GM10266 (cell line): ENCODE results near the gene KRTAP5-6.

ENCODE experiments used
- DNase-seq: peaks from one replicate; pipeline ENCODE4 v3.0.0; 2012; ENCODE audit errors: extremely low spot score
- CTCF ChIP-seq: IDR thresholded peaks from 2 replicates; pipeline ENCODE4 v1.5.1; 2012; ENCODE audit warnings: mild to moderate bottlenecking, low read depth; ENCODE audit not compliant: control insufficient read depth, insufficient read depth; ENCODE audit errors: missing control alignments

The KRTAP5-6 gene

GRCh38 chr11:1733009-1733715, 36.2 kb downstream of the KRTAP5-6 start:
- DNase-seq: no peak
- no peak for TF ChIP-seq CTCF

GRCh38 chr11:1733716-1734640, 37.0 kb downstream of the KRTAP5-6 start:
- no peak for TF ChIP-seq CTCF
- no peak for DNase-seq

- no peak for DNase-seq
- no peak for TF ChIP-seq CTCF
These were observed 37.7 kb downstream of the KRTAP5-6 start for GRCh38 chr11:1734641-1735081.

GRCh38 chr11:1735271-1735670, 38.3 kb downstream of the KRTAP5-6 start:
- no peak for TF ChIP-seq CTCF
- DNase-seq: no peak

- TF ChIP-seq CTCF: no peak
- no peak for DNase-seq
These were observed 39.5 kb downstream of the KRTAP5-6 start for GRCh38 chr11:1736447-1736992.

- TF ChIP-seq CTCF: no peak
These were observed 40.2 kb downstream of the KRTAP5-6 start for GRCh38 chr11:1737080-1737757.

More at GRCh38 chr11:1737080-1737757, 40.2 kb downstream of the KRTAP5-6 start:
- no peak for DNase-seq
